Hepatocyte (in vitro differentiated cells): ENCODE results near the gene CBLN3.

Experiments
- CTCF ChIP-seq: fragments of 200-600 bp; sonication (generic); IDR thresholded peaks from 2 replicates; pipeline ENCODE4 v1.5.1; 2016; ENCODE audit warnings: antibody characterized with exemption, mild to moderate bottlenecking; ENCODE audit not compliant: poor library complexity
- EZH2 ChIP-seq: fragments of 200-600 bp; sonication (generic); IDR thresholded peaks from 2 replicates; pipeline ENCODE4 v1.6.1; 2016; ENCODE audit warnings: antibody characterized with exemption, mild to moderate bottlenecking, borderline replicate concordance

- TF ChIP-seq CTCF (no peak), EZH2 (no peak)
These were observed 30.0 kb downstream of the CBLN3 start for GRCh38 chr14:24399447-24399822.
